Testis (tissue), 3 donors: Measurements from ENCODE around the gene TRIM7. TPM values are rescaled to one million over a fixed set of nuclear protein-coding genes. Genes with fewer than 3 reads are reported as not detected.

ENCODE experiments used
- DNase-seq: peaks from one replicate; pipeline ENCODE4 v3.0.0-alpha.2; 2019
- H3K27ac ChIP-seq, 2 donors: fragments of 200-600 bp; sonication (generic); one replicate each; pipeline ENCODE4 v1.5.1; 2019
- H3K27me3 ChIP-seq: fragments of 200-600 bp; sonication (generic); one replicate; pipeline ENCODE4 v1.5.1; 2019
- H3K36me3 ChIP-seq: fragments of 200-600 bp; sonication (generic); one replicate; pipeline ENCODE4 v1.5.1; 2017; ENCODE audit warnings: low read depth; ENCODE audit errors: missing control alignments
- H3K4me1 ChIP-seq: fragments of 200-600 bp; sonication (generic); one replicate; pipeline ENCODE4 v1.5.1; 2019
- H3K4me3 ChIP-seq, 2 donors: fragments of 200-600 bp; sonication (generic); one replicate each; pipeline ENCODE4 v1.5.1; 2017 to 2019
- H3K9me3 ChIP-seq: fragments of 200-600 bp; sonication (generic); one replicate; pipeline ENCODE4 v1.5.1; 2017
- POLR2A ChIP-seq: fragments of 450-650 bp; IDR thresholded peaks from one replicate; pipeline ENCODE4 v1.6.1; 2017; ENCODE audit warnings: antibody characterized with exemption, mild to moderate bottlenecking, moderate library complexity
- WGBS, 2 donors: methylation state at CpG; one replicate each; pipeline ENCODE4 v1.1.5; 2018; 5-methylcytosine and 5-hydroxymethylcytosine counted together
- intact Hi-C: fragments of 100-400 bp; cut with DNase I; formaldehyde crosslinking; loops from one replicate; pipeline ENCODE4 v1.15.1; 2023; ENCODE audit warnings: low total_unique reads
- polyA plus RNA-seq: library from polyadenylated mRNA; stranded (reverse); fragments of 350-450 nt; fragmentation: Illumina TruSeq; extraction: RNeasy Lipid Tissue Mini Kit (QIAGEN cat#74804); gene quantifications from one replicate; pipeline ENCODE4 v1.2.3, GENCODE V29; 2014; ENCODE audit warnings: low read depth, low replicate concordance; ENCODE audit not compliant: insufficient read depth
- total RNA-seq, 2 donors: library from RNA; depleted of rRNA; stranded (reverse); fragments of >200 nt; gene quantifications; one replicate each; pipeline ENCODE4 v1.2.3, GENCODE V29; 2016
- TF ChIP-seq, protein P1 (sequence below), 3 experiments: fragments of 450-650 bp in 2 of 3; fragments of 200-600 bp in 1 of 3; sonication (generic) in 1 of 3; IDR thresholded peaks; one replicate each; pipeline ENCODE4 v1.5.1; 2016 to 2019; ENCODE audit warnings: antibody characterized with exemption in 3 of 3, mild to moderate bottlenecking in 2 of 3, moderate library complexity in 1 of 3

TRIM7 gene
- total and polyA plus RNA-seq, 3 donors from 2014 or later, result 0.43 to 0.87 (median 0.47) TPM

DNA sequence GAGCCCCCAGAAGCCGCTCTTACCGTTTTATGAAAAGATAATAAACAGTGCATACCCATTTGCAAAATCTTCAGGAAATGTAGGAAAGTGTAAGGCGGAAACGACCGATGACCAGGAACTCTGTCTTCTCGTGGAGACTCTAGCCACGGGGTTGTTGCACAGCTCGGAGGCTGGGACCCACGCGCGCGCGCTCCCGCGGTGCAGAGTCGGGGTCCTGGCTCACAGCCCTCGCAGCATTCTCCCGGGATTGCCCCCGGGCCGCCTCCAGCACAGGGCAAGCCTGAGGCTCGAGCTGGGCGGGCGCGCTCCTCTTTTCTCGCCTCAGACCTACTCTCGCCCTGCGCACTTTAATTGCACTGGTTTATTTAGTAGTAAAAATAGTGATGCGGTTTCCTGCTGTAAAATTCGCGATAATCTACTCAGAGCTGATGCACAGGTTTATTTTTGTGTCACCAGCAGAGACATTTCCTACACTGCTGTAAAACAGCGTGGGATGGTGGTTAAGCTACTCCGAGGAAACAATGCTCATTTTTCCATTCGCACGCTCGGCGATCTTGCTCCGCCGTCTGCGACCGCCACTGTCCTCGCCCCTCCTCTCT, 15.5 kb downstream of the TRIM7 start:
- Histone ChIP-seq H3K9me3 (no peaks in the 10 kb centered on the region), H3K36me3 (no peaks in the 10 kb centered on the region), H3K27ac (peak overlapping the region; percentile 33 to 89), H3K4me3 (peak overlapping the region; percentile 82 to 87), H3K4me1 (peaks cover 6% of the 10 kb centered on the region), H3K27me3 (no peaks in the 10 kb centered on the region)
- intact Hi-C loops, result no loop called here
- 0% methylated on average over 24 to 40 of the region's 41 CpGs for WGBS, 2 donors
- TF ChIP-seq, protein P1, sequence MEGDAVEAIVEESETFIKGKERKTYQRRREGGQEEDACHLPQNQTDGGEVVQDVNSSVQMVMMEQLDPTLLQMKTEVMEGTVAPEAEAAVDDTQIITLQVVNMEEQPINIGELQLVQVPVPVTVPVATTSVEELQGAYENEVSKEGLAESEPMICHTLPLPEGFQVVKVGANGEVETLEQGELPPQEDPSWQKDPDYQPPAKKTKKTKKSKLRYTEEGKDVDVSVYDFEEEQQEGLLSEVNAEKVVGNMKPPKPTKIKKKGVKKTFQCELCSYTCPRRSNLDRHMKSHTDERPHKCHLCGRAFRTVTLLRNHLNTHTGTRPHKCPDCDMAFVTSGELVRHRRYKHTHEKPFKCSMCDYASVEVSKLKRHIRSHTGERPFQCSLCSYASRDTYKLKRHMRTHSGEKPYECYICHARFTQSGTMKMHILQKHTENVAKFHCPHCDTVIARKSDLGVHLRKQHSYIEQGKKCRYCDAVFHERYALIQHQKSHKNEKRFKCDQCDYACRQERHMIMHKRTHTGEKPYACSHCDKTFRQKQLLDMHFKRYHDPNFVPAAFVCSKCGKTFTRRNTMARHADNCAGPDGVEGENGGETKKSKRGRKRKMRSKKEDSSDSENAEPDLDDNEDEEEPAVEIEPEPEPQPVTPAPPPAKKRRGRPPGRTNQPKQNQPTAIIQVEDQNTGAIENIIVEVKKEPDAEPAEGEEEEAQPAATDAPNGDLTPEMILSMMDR (IDR thresholded peaks at IDR 0.05), result no peak
- no peak for DNase-seq

DNA sequence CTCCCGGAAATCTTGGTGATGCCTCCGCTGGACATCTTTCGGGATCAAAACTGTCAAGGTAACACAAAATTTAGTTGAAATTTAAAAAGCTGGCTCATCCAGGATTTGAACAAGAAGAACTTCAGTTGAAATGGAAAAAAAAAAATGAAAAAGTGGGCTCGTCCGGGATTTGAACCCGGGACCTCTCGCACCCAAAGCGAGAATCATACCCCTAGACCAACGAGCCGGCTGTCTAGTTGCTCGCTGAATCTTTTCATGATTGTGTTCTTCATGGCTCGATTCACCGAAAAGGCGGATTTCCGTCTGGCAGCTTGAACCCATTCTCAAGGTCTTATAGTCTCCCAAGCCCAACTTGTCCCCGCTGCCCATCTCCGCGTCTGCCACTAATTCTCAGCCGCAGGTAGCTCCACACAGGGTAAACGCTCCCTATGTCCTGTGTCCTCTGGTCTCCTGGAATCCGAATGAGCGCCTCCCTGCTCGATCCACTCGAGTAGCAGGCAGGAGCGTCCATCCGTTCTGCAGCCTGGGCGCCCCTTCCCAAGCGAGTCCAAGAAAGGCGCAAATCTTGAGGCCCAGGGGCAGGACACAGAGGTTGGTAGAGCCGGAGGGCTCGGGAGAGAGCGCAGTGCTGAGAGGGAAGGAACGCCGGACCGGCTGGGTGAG, 16.2 kb downstream of the TRIM7 start:
- H3K36me3 ChIP-seq, result no peaks in the 10 kb centered on the region
- H3K9me3 ChIP-seq, result no peaks in the 10 kb centered on the region
- peaks cover 6% of the 10 kb centered on the region for H3K4me1 ChIP-seq
- H3K27me3 ChIP-seq, result no peaks in the 10 kb centered on the region
- intact Hi-C loops, result no loop called here
- H3K4me3 ChIP-seq, result peak overlapping the region; percentile 82 to 87
- H3K27ac ChIP-seq, result peak overlapping the region; percentile 33 to 89
- no peak for TF ChIP-seq POLR2A
- TF ChIP-seq, protein P1 (IDR thresholded peaks at IDR 0.05), result no peak
- DNase-seq, result peak; percentile 88
- WGBS, 2 donors, result 0 to 1% methylated on average over 32 to 34 of the region's 35 CpGs

DNA sequence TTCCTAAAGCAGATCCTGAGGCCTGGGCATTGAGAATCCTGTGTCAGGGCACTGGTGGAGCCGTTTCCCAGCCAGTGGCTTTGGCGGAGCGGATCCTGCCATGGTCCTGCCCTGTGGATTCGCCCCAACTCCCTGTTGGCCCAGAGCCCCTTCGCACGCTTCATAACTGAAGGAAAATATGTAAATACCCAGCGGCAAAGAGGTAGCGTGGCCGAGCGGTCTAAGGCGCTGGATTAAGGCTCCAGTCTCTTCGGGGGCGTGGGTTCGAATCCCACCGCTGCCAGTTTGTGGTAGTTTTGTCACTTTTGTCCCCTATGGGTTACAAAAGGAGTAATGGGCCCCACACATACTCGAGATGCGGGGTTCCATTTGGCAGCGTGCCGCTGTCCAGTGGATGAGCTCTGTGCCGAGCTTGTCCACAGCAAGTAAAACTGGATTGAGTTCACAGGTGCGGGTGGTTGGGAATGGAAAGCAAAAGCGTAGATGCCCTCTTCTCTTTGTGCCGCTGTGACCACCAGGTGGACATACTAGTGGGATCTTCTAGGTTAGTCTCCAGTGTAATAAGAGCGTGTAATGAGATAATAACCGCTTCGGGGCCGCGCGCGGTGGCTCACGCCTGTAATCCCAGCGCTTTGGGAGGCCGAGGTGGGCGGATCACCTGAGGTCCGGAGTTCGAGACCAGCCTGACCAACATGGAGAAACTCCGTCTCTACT, 17.3 kb downstream of the TRIM7 start:
- no peaks in the 10 kb centered on the region for H3K36me3 ChIP-seq
- TF ChIP-seq POLR2A, result no peak
- TF ChIP-seq, protein P1 (IDR thresholded peaks at IDR 0.05), result no peak
- intact Hi-C loops, result no loop called here
- no peaks in the 10 kb centered on the region for H3K27me3 ChIP-seq
- peak; percentile 83 for DNase-seq
- WGBS, 2 donors, result 0 to 2% methylated on average over 34 to 37 of the region's 37 CpGs
- peaks cover 4% of the 10 kb centered on the region for H3K4me1 ChIP-seq
- peak overlapping the region; percentile 82 to 87 for H3K4me3 ChIP-seq
- H3K9me3 ChIP-seq, result no peaks in the 10 kb centered on the region
- peak overlapping the region; percentile 32 to 89 for H3K27ac ChIP-seq

DNA sequence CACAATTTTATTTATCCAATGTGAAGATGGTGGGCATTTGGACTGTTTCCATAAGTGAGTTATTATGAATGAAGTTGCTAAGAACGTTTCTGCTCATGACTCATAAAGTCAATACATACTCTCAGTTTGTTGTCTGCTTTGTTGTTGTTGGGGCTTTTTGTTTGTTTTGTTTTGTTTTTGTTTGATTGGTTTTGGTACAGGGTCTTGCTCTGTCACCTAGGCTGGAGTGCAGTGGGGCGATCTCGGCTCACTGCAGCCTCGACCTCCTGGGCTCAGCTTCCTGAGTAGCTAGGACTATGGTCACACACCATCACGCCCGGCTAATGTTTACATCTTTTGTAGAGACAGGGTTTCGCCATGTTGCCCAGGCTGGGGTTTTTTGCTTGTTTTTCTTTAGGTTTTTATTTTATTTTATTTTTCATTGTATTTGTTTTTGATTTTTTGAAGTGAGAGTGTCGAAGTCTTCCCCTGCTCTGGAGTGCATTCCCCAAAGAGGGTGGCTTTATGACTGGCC, 18.0 kb downstream of the TRIM7 start:
- Histone ChIP-seq H3K27ac (no peak overlapping the region), H3K4me1 (no peaks in the 10 kb centered on the region)

More for the DNA sequence above, 18.0 kb downstream of the TRIM7 start:
- intact Hi-C loops, result no loop called here
- Histone ChIP-seq H3K4me3 (peak overlapping the region in 1 of 2 donors; percentile 82), H3K36me3 (no peaks in the 10 kb centered on the region), H3K27me3 (no peaks in the 10 kb centered on the region), H3K9me3 (no peaks in the 10 kb centered on the region)
- WGBS, 2 donors, result 28 to 39% methylated on average over 8 of the region's 8 CpGs
- no peak for DNase-seq
- TF ChIP-seq POLR2A, result no peak
- TF ChIP-seq, protein P1 (IDR thresholded peaks at IDR 0.05), result no peak
